GM21825 (cell line): ENCODE measurements around the gene RNF224.
"Not testable (repeated sequence)": the region's sequence is repeated elsewhere in the genome, so short reads cannot be mapped to it uniquely, and the experiment has no call there.

Source experiments
- ATAC-seq: cut with Tn5 transposase; IDR thresholded peaks from one replicate; pipeline ENCODE4 v1.9.1; 2021; ENCODE audit warnings: mild to moderate bottlenecking, moderate library complexity; ENCODE audit not compliant: unreplicated experiment

The RNF224 gene

DNA sequence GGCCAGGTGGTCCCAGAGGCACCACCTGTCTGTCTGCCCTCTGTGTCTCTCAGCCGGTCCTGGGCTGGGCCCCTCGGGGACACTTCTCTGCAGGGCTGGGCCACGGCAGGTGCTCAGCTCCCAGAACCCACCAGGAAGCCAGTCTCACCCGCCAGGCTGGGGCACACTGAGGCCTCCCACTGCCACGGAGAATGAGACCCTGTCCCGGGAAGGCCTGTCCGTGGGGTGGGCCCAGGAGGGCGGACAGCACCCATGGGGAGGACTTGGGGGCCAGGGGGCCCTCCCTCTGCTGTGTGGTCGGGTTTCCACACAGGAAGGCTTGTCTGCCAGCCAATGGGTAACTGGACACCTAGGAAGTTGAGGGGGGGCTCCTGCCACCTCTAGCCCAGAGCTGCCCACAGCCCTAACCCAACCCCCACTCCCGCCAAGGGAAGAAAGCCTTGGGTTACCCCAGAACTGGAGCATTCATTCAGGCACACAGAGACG lies 9.7 kb downstream of the RNF224 start:
- no peak for ATAC-seq

DNA sequence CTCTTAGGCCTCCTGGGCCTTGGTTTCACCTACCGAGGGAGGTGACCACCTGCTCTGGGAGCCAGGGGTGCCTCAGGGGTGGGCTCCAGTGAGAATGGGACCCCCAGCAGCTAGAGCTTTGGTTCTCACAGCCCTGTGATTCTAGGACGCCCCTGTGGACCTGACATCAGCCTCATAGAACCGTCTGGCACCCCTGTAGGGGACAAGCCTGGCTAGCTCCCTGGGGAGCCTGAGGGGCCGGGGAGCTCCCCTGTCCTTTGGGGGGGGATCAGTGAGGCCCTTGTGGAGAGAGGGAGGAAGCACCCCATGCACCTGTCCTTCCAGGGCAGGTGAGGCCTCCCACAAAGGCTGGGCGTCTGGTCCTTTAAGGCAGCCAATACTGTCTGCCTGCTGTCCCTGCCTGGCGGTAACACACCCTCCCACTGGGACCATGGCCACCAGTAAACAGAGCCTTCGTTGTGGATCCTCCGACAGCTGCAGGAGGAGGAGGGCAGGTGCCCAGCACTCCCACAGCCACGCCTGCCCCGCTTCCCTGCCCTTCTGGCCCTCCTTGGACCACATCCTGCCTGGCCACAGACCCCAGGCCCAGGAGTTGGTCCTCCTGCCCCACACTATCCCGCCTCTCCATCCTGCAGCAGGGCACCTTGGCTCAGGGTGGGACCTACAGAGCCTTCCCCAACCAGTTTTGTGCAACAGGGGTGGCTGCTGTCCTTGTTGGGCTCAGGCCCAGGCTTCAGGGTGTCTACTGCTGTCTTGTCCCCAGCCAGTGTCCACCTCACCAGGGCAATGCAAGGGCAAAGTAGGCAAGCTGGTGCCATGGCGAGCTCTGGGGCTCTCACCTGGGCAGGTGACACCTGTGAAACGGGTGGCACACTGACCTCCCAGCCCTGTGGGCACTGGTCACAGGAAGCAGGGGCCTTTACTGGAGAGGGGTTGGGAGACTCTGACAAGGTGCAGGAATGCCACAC lies 10.7 kb downstream of the RNF224 start:
- no peak for ATAC-seq

DNA sequence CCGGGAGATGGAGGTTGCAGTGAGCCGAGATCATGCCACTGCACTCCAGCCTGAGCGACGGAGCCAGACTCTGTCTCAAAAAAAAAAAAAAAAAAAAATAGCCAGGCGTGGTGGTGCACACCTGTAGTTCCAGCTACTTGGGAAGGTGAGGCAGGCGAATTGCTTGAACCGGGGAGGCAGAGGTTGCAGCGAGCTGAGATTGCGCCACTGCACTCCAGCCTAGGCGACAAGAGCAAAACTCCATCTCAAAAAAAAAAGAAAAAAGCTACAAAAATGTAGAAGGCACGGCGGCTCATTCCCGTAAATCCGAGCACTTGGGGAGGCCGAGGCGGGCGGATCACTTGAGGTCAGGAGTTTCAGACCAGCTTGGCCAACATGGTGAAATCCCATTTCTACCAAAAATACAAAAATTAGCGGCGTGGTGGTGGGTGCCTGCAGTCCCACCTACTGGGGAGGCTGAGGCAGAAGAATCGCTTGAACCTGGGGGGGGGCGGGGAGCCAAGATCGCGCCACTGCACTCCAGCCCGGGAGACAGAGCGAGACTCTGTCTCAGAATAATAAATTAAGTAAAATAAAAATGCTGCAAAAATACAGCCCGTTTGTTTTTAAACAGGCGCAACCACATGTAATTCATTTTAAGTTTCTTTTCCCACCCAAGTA lies 12.4 kb downstream of the RNF224 start:
- ATAC-seq: not testable (repeated sequence)

DNA sequence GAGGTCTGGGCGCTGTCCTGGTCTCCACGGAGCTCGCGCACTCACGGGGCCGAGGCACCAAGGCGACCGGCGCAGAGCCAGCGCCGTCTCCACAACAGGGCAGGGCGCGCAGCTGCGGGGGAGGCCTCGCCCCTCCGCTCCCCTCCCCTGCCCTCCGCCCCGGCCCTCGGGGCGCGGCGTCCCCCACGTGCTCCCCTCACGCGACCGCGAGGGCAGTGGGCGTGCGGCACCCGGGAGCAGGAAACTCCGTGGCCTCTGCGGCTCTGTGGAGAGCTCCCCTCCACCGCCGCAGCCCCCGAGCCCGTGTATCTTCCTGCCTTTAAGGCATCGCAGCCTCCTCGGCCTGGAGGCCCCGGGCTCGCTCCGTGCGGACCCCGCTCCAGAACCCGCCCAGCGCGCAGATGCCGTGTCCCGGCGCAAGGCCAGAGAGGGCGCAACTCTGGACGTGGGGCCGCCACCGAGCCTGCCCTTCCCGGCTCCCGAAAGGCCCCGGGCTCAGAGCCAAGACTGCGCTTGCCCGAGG lies 13.1 kb downstream of the RNF224 start:
- peak; percentile 19 for ATAC-seq

DNA sequence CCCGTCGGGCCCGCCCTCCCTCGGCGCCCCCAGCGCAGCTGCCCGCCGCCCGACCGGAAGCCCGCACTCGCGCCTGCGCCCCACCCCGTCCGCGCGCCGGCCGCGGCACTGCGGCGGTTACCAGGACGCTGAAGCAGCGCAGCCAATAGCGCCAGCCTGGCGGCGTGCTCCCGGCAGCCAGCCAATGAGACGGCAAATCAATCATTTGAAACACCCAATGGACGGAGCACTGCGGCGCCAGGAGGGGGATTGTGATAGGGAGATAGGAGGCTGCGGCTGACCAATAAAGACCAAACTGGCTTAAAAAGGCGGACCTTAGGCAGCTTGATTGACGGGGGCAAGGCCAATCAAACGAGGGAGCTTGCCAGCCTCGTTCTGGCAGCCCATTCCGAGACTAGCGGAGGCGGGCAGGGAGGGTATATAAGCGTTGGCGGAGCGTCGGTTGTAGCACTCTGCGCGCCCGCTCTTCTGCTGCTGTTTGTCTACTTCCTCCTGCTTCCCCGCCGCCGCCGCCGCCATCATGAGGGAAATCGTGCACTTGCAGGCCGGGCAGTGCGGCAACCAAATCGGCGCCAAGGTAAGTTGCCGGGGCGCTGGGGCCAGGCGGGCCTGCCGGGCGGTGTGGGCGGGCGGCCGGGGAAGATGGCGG lies 13.7 kb downstream of the RNF224 start, which contains the start of gene TUBB4B:
TSS of gene TUBB4B (plus strand) at position 447 of the 649 bp plus-strand sequence. CDS start at position 521, 74 bp downstream.
- peak; percentile 63 for ATAC-seq

DNA sequence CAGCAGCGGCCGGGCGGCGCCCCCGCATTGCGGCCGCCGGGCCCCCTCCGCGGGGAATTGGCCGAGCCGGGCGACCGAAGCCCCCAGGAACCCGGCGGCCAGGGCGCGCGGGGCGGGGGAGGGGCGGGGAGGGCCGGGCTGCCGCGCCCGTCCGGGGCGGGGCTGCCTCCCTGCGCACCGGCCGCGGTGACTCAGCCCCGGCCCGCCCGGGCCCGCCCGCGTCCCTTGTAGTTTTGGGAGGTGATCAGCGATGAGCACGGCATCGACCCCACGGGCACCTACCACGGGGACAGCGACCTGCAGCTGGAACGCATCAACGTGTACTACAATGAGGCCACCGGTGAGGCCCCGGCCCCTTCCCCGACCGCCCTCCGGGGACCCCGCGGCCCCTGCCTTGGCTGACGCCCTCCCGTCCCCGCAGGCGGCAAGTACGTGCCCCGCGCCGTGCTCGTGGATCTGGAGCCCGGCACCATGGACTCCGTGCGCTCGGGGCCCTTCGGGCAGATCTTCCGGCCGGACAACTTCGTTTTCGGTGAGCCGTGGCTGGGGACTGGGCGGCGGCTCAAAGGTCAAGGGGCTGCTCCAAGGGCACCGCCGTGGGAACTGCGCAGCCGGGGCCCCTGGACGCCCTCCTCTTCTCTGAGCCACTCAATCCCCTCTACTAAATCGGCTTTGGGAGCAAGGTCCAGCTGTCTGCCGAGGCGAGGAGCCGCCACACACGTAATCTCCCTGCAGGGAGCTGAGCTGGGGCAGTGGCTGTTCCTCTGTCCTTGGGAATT lies 14.4 kb downstream of the RNF224 start:
- peak; percentile 4 for ATAC-seq

DNA sequence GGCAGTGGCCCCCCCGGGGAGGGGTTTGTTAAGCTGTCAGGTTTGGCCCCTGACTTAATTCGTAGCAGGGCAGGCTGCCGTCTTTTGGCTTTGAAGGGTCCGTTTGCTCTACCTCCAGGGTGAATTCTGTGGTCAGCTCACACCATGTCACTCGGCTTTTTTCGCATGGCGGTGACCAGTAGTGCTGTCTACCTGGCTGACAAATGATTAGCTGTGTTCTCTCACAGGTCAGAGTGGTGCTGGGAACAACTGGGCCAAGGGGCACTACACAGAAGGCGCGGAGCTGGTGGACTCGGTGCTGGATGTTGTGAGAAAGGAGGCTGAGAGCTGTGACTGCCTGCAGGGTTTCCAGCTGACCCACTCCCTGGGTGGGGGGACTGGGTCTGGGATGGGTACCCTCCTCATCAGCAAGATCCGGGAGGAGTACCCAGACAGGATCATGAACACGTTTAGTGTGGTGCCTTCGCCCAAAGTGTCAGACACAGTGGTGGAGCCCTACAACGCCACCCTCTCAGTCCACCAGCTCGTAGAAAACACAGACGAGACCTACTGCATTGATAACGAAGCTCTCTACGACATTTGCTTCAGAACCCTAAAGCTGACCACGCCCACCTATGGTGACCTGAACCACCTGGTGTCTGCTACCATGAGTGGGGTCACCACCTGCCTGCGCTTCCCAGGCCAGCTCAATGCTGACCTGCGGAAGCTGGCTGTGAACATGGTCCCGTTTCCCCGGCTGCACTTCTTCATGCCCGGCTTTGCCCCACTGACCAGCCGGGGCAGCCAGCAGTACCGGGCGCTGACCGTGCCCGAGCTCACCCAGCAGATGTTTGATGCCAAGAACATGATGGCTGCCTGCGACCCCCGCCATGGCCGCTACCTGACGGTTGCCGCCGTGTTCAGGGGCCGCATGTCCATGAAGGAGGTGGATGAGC lies 15.2 kb downstream of the RNF224 start:
- ATAC-seq: no peak

DNA sequence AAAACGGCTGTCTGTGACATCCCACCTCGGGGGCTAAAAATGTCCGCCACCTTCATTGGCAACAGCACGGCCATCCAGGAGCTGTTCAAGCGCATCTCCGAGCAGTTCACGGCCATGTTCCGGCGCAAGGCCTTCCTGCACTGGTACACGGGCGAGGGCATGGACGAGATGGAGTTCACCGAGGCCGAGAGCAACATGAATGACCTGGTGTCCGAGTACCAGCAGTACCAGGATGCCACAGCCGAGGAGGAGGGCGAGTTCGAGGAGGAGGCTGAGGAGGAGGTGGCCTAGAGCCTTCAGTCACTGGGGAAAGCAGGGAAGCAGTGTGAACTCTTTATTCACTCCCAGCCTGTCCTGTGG lies 15.9 kb downstream of the RNF224 start:
- not testable (repeated sequence) for ATAC-seq

DNA sequence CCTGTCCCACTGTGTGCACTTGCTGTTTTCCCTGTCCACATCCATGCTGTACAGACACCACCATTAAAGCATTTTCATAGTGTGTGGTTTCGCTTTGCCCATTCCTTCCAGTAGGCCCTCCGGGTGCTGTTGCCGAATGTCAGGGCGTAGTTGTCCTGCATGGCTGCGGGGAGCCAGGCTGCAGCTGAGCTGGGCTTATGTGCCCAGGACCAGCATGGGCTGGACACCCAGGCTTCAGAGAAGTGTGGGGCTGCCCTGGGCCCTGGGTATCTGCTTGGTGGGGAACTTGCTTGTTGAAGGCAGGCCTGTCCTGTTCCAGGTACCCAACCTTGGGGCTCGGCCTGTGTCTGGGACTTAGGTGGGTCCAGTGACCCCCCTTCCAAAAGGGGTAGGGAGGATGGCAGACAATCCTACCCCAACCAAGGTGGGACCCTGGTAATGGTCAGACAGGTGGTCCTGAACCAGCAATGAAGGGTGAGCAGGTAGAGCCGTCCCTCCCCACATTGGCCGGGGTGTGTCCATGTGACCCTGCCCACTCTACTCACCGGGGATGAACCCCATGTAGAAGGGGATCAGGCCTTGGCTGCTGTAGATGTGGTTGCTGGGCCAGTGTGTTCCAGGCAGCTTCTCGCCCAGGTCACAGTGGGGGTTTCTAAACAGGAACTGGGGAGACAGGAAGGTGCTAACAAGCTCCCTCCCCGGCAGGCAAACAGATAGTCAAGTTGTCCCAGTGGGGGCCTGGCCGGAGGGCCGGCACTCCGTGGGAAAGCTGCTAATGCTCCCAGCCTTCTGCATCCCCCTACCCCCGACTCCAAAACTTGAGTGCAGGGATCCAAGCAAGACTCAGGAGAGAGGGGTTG lies 16.6 kb downstream of the RNF224 start:
- ATAC-seq: no peak

DNA sequence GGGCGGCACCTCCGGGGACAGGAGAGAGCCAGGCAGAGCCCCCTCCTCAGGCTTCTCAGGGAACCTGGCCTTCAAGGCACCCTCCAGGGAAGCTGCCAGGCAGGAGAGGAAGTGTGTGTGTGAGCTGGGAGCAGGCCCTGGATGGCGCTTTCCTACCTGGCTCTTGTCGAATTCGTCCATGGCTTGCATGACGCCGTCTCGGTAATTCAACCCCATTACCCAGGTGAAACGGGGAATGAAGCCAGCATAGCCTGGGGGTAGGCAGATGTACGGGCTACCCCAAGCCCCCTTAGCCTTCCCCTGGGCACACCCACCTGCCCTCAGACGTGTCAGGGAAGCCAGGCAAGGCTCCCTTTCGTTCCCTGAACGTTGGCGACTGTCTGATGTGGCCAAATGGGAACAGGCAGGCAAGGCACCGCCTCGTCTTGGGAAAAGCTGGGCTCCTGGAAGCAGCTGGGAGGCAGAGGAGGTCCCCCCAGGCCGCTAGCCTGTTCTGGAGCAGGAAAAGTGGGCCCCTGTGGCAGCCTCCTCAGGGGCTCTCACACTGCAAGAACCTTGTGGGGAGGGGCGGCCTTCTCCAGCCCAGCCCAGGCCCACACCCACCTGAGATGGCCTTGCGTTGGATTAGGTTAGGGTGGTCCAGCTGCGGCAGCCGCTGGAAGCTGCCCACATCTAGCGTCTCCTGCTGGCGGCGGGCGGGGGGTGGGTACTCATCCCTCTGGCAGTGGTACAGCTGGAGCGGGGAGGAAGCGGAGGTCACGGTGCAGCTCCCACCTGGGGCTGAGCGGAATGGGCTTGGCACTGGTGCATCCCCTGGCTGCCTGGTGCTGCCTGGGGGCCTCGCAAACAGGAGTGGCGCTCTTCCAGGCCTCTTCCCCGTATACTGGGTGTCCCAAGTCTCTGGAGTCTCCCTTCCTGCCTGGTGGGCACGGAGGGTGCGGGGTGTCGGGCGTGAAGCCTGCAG lies 17.5 kb downstream of the RNF224 start:
- ATAC-seq: no peak

DNA sequence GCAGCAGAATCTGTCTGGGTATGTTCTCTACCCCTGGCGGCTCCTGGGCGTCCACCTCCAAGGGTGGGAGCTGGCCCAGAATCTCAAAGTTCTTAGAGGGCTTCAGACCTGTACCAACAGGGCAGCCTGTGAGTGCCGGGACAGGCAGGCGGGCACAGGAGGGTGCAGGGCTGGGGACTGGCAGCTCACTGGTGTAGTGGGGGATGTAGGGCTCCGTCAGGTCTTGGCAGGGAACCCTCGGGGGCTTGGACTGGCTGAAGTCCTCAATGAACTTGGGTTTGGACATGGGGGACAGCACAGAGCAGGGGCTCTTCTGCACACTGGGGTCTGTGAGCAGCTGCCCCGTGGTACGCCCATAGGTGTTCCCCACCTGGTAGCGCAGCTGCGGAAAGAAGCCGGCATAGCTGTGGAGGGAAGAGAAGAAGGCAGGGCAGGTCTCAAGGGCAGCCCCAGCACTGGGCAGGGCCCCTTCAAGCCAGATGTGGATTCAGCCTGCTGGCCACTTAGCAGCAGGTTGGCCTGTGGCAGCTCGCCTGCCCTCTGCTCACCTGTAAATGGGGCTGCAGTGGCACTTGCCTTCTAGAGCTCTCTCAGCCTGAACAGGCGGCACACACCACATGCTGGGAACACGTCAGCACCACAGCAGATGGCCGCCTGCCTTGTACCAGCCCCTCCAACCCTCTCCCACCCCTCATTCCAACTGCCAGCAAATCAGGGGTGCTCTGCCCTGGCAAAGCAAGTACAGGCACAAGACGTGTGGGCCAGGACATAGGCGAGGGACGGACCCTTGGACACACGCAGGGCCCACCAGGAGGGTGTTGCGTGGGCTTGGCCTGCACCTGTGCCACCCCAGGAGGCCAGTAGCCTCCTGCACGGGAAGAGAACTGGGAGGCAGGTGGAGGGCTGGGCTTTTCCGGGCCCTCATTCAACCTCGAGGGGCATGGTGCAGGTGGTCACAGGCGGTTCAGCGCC lies 18.4 kb downstream of the RNF224 start:
- no peak for ATAC-seq

DNA sequence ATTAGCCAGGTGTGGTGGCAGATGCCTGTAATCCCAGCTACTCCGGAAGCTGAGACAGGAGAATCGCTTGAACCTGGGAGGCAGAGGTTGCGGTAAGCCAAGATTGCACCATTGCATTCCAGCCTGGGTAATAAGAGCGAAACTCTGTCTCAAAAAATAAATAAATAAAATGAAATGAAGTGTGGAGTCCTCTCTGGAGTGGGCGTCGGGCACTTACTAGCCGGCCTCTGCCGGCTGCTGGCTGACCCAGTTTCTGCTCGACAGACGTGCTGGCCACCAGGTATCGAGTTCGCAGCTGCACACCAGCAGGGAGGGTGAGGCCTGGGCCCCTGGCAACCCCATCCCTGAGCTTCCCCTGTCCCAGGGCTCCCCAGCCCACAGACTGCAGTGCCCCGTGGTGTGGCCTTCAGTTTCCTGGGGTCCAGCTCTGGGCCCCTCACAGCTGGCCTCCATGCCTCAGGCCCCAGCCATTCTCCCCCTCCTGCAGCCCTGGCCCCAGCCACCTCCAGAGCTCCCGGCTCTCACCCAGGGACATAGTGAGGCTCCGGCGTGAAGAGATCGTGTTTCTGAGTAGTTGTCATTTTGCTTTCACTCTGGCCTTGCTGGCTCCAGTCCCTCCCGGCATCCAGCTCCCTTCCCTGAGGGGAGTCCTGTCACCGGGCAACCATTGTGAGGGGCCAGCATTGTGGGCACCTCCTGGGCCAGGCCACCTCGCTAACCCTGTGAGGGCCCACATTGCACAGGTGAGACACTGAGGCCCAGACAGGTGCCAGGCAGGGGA lies 20.0 kb downstream of the RNF224 start:
- ATAC-seq: no peak

DNA sequence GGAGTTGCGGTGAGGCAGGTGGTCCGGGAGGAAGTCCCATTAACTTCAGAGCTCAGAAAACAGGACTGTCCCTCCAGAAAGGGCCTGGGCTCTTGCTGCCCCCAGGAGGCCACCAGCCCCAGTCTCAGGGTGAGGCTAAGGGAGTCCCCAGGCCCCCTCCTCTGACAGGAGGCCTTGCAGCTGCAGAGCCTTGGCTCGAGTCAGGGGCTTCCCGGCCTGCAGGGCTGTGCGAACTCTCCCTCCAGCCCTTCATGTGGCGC lies 20.5 kb downstream of the RNF224 start:
- ATAC-seq: no peak

DNA sequence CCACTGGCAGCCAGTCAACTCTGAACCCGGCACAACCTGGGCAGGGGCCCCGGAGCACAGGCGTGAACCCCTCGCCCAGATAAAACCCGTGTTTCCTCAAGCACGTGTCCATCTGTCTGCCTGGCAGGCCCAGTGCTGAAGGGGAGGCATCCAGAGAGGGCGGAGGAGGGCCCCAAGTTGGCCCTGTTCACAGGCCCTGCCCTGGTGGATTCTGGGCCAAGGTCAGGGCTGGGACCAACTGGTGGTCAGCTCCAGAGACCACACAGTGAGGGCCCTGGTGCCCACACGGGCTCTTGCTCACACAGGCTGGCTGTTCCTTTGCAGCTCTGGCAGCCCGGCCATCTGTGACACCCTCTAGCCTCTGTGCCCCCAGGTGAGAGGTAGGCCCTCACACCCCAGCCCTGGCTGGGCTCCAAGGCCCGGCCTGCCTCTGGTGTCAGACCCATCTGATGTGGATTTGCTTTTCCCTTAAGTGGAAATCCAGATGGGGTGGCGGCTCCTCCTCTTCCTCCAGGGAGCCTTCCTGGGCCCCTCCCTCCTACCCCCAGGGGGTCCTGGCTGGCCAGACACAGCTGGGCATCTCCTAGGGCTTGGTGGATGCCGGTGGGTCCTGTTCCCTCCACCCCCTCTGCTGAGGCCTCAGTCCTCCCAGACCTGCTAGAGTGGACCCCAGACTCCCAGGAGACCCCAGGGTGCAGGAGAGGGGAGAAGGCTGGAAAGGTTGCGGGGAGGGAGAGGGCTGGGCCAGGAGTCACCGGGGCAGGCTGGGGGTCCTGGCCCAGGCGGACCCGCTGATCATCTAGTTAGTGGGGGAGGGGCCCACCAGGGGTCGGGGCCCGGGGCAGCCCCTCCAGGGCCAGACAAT lies 23.3 kb downstream of the RNF224 start:
- ATAC-seq: no peak

DNA sequence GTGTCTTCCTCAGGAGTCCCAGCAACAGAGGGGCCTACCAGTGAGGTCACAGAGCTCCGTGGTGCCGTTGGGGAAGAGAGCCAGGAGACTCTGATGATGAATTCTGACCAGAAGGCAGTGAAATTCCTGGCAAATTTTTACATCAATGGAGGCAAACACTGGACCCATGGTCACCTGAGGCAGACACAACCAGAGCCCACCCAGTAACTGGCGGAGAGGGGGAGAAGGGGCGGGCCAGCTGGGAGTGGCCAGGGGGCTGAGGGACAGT lies 23.8 kb downstream of the RNF224 start, which contains the start of gene STPG3:
TSS of gene STPG3 (plus strand) at position 93 of the 268 bp plus-strand sequence. CDS start at position 94, 1 bp downstream.
- no peak for ATAC-seq
